ENCODE results near the gene ITGB1BP1.

The ITGB1BP1 gene

DNA sequence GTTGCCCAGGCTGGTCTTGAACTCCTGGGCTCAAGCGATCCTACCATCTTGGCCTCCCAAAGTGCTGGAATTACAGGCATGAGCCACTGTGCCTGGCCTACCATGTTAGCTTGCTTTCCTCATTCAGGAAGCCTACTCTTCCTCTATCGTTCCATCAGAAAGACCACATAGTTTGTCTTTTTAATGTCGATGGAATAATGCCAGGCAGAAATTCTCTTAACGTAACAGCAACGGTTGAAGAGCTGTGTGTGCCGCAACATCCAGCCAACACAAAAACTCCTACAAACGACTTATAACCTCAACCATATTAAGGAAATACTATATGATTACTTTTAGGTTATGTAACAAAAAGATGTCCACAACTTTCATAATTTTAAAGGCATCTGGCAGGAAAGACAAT is 10.5 kb downstream of the ITGB1BP1 start:
- H2AFZ ChIP-seq (ENCODE audit: low read length) = no peak overlapping the region
- no peak overlapping the region for H3K9ac ChIP-seq (ENCODE audit: low read length)
- no peaks in the 10 kb centered on the region for H3F3A ChIP-seq (ENCODE audit: insufficient read depth, low read length)
- TF ChIP-seq EZH2 (IDR thresholded peaks at IDR 0.05; ENCODE audit: borderline replicate concordance, low read length) = no peak
- TF ChIP-seq CTCF (IDR thresholded peaks at IDR 0.05; ENCODE audit: low read length) = no peak
- H3K27ac ChIP-seq (ENCODE audit: low read depth, low read length, poor library complexity, severe bottlenecking) = no peak overlapping the region
- no peaks in the 10 kb centered on the region for H4K20me1 ChIP-seq (ENCODE audit: insufficient read depth, low read length)
- no peaks in the 10 kb centered on the region for H3K9me2 ChIP-seq (ENCODE audit: low read depth, low read length)
- H3K27me3 ChIP-seq (ENCODE audit: insufficient read depth, low read length) = no peaks in the 10 kb centered on the region
- H3K79me2 ChIP-seq (ENCODE audit: insufficient read depth, low read length) = no peaks in the 10 kb centered on the region
- no peaks in the 10 kb centered on the region for H3K9me3 ChIP-seq (ENCODE audit: low read length)
- H3K36me3 ChIP-seq (ENCODE audit: insufficient read depth, low read length) = peaks cover 69% of the 10 kb centered on the region
- H3K4me3 ChIP-seq (ENCODE audit: low read depth, low read length, poor library complexity, severe bottlenecking) = no peak overlapping the region
- no peaks in the 10 kb centered on the region for H3K4me1 ChIP-seq (ENCODE audit: insufficient read depth, low read length, severe bottlenecking)
- H3K4me2 ChIP-seq (ENCODE audit: low read length) = no peak overlapping the region

DNA sequence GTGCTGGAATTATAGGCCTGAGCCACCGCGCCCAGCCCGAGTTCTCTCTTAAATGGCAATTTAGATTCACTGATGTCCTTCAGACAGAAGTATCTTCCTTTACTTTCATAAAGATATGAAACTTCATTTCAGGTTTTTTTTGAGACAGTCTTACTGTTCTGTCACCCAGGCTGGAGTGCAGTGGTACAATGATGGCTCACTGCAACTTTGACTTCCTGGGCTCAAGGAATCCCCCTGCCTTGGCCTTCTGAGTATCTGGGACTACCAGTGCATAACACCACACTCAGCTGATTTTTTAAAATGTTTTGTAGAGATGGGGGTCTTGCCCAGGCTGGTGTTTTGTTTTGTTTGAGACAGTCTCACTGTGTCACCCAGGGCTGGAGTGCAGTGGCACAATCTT is 13.2 kb downstream of the ITGB1BP1 start:
- TF ChIP-seq EZH2 (IDR thresholded peaks at IDR 0.05; ENCODE audit: borderline replicate concordance, low read length) (no peak), CTCF (IDR thresholded peaks at IDR 0.05; ENCODE audit: low read length) (no peak)
- Histone ChIP-seq H3K4me2 (ENCODE audit: low read length) (no peak overlapping the region), H3K9me2 (ENCODE audit: low read depth, low read length) (no peaks in the 10 kb centered on the region), H2AFZ (ENCODE audit: low read length) (no peak overlapping the region), H3K4me3 (ENCODE audit: low read depth, low read length, poor library complexity, severe bottlenecking) (no peak overlapping the region), H4K20me1 (ENCODE audit: insufficient read depth, low read length) (no peaks in the 10 kb centered on the region), H3K27me3 (ENCODE audit: insufficient read depth, low read length) (no peaks in the 10 kb centered on the region), H3K9ac (ENCODE audit: low read length) (no peak overlapping the region), H3F3A (ENCODE audit: insufficient read depth, low read length) (no peaks in the 10 kb centered on the region), H3K4me1 (ENCODE audit: insufficient read depth, low read length, severe bottlenecking) (no peaks in the 10 kb centered on the region), H3K79me2 (ENCODE audit: insufficient read depth, low read length) (no peaks in the 10 kb centered on the region), H3K36me3 (ENCODE audit: insufficient read depth, low read length) (peaks cover 63% of the 10 kb centered on the region), H3K27ac (ENCODE audit: low read depth, low read length, poor library complexity, severe bottlenecking) (no peak overlapping the region), H3K9me3 (ENCODE audit: low read length) (no peaks in the 10 kb centered on the region)

DNA sequence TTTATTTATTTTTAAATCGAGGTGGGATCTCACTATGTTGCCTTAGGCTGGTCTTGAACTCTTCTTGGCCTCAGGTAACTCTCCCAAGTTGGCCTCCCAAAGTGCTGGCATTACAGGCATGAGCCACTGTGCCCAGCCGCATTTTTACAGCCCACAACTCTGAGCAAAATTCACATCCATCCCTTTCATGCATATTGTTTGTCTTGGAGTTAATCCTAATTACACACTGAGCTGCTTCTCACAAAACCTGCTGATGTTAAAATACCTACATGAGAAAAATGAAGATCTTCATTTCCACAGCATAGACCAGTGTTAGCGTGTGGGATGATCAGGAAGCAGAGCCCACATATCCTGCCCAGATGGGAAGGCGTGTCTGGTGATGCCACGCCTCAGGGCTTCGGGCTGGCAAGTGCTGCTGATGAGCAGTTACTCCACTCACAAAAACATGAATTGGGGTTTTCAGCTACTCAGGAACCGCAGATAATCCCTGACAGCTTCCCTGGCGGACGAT is 14.6 kb downstream of the ITGB1BP1 start:
- no peak overlapping the region for H3K4me2 ChIP-seq (ENCODE audit: low read length)
- H4K20me1 ChIP-seq (ENCODE audit: insufficient read depth, low read length) = no peaks in the 10 kb centered on the region
- no peak overlapping the region for H3K27ac ChIP-seq (ENCODE audit: low read depth, low read length, poor library complexity, severe bottlenecking)
- peaks cover 52% of the 10 kb centered on the region for H3K36me3 ChIP-seq (ENCODE audit: insufficient read depth, low read length)
- no peaks in the 10 kb centered on the region for H3K79me2 ChIP-seq (ENCODE audit: insufficient read depth, low read length)
- no peaks in the 10 kb centered on the region for H3K27me3 ChIP-seq (ENCODE audit: insufficient read depth, low read length)
- H3K9me3 ChIP-seq (ENCODE audit: low read length) = no peaks in the 10 kb centered on the region
- H2AFZ ChIP-seq (ENCODE audit: low read length) = no peak overlapping the region
- no peak overlapping the region for H3K4me3 ChIP-seq (ENCODE audit: low read depth, low read length, poor library complexity, severe bottlenecking)
- H3K9me2 ChIP-seq (ENCODE audit: low read depth, low read length) = no peaks in the 10 kb centered on the region
- no peaks in the 10 kb centered on the region for H3F3A ChIP-seq (ENCODE audit: insufficient read depth, low read length)
- H3K9ac ChIP-seq (ENCODE audit: low read length) = no peak overlapping the region
- TF ChIP-seq CTCF (IDR thresholded peaks at IDR 0.05; ENCODE audit: low read length) = no peak
- no peak for TF ChIP-seq EZH2 (IDR thresholded peaks at IDR 0.05; ENCODE audit: borderline replicate concordance, low read length)
- no peaks in the 10 kb centered on the region for H3K4me1 ChIP-seq (ENCODE audit: insufficient read depth, low read length, severe bottlenecking)

Data from OCI-LY1 (cell line).